HEK293 (cell line): ENCODE data around the gene RASA3.

Experiments
- CTCF ChIP-seq: fragments of 450-650 bp; formaldehyde crosslinking; IDR thresholded peaks from 2 replicates; pipeline ENCODE4 v1.5.1; 2016; ENCODE audit warnings: missing biosample characterization, missing genetic modification characterization
- ZNF292 ChIP-seq: fragments of 450-650 bp; formaldehyde crosslinking; IDR thresholded peaks from 2 replicates; pipeline ENCODE4 v1.5.1; 2016; ENCODE audit warnings: low read depth, missing biosample characterization, missing genetic modification characterization, borderline replicate concordance
- ZNF830 ChIP-seq: fragments of 450-650 bp; IDR thresholded peaks from 2 replicates; pipeline ENCODE4 v1.5.0; 2018; ENCODE audit warnings: missing biosample characterization, missing genetic modification characterization, low read depth, mild to moderate bottlenecking, moderate library complexity
- ZSCAN30 ChIP-seq: fragments of 450-650 bp; IDR thresholded peaks from 2 replicates; pipeline ENCODE4 v1.5.1; 2018; ENCODE audit warnings: missing biosample characterization, mild to moderate bottlenecking, missing genetic modification characterization, moderate library complexity

GRCh38 chr13:113954046-113954835, 178.2 kb downstream of the RASA3 start:
- TF ChIP-seq ZNF830 (tag by site-specific recombination) (no peak), ZSCAN30 (no peak), CTCF (tag by site-specific recombination) (no peak), ZNF292 (tag by site-specific recombination) (no peak)
